Measurements from ENCODE around the gene APPL2.

DNA sequence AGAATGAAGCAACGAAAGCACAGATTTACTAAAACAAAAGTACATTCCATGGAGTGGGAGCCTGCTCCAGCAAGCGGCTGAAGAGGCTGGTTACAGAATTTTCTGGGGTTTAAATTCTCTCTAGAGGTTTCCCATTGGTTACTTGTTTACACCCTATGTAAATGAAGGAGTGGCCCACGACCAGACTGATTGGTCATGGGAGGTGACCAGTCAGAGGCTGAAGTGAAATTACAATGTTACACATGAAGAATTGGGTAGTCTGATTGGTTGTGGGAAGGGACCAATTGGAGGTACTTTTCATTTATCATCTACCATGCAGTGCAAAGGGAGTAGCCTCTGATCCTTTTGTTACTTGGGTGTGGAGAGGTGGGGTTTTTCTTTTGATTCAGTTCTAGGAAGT, 36.2 kb upstream of the APPL2 start:
- TF ChIP-seq CTCF (IDR thresholded peaks at IDR 0.05) (no peak), POLR2A (IDR thresholded peaks at IDR 0.05) (no peak)
